GM19467 (cell line): Measurements from ENCODE around the gene GBP7.
"Not testable (repeated sequence)": the region's sequence is repeated elsewhere in the genome, so short reads cannot be mapped to it uniquely, and the experiment has no call there.

Source experiments
- ATAC-seq: cut with Tn5 transposase; IDR thresholded peaks from one replicate; pipeline ENCODE4 v1.9.1; 2021; ENCODE audit warnings: mild to moderate bottlenecking, moderate library complexity; ENCODE audit not compliant: unreplicated experiment

GBP7 gene, protein sequence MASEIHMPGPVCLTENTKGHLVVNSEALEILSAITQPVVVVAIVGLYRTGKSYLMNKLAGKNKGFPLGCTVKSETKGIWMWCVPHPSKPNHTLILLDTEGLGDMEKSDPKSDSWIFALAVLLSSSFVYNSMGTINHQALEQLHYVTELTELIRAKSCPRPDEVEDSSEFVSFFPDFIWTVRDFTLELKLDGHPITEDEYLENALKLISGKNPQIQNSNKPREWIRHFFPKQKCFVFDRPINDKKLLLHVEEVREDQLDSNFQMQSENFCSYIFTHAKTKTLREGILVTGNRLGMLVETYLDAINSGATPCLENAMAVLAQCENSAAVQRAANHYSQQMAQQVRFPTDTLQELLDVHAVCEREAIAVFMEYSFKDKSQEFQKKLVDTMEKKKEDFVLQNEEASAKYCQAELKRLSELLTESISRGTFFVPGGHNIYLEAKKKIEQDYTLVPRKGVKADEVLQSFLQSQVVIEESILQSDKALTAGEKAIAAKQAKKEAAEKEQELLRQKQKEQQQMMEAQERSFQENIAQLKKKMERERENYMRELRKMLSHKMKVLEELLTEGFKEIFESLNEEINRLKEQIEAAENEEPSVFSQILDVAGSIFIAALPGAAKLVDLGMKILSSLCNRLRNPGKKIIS

DNA sequence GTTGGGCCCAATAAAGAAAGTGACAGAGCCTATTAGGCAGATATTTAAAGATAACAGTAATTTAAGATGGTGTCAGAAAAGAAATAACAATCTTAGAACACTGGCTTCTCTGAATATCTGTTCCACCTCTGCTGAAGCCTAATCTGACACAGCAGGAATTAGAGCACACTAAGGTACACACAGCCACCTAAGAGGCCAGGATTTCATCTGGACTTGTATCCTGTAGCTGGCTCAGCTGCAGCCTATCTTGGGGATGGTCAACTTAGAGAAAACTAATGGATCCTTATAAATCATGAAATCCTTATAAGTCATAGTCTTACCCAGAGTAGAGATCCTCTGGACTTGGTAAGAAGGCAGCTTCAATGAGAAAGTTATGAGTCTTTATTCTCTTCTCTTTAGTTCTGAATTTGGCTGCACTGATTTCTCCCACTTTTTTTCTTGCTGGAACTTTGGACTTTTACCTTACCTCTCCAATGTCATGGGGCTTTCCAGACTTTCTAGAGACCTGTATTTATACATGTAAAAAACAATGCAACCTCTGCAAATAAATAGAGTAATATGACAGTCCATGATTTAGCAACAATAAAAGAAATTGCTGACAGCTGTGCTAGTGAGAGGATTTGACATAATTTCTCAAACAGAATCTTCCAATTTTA is at the start of gene GBP7:
GBP7 (minus strand) TSS at position 403 of the 656 bp plus-strand sequence. CDS start 4,068 bp downstream, outside the sequence.
- no peak for ATAC-seq

DNA sequence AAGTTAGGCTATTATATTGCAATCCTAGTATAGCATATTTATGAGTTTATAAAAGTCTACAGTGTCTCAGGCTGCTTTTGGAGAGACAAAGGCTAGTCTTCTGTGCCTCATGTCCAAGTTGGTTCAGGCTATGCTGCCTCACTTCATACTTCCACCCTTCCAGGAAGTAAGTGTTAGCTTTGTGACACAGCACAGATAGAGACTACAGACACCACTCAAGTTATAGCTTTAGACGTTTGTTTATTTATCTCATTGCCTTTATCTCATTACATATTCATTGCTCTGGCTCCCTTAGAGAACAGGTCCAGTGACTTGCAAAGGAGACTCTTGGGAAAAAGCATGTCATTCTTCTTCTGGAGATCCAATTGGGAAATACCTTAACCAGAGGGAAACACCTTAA is 45.5 kb upstream of the GBP7 start:
- no peak for ATAC-seq

DNA sequence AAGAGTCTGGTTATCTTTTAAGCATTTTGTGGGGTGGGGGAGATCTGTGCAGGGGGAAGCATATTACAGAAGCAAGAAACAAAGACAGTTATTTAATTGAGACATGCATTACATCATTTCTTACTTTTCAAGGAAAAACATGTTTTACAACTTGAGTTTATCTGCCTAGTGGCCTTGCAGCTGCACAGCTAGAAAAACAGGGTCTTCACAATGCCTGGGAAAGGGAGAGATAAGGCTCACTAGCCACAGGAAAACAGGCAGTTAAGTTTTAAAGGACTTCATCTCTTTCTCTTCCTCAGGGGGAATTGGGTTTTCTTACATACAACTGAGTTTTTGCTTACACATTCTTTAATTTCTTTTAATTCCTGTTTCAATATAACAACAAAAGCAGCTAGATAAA is 44.0 kb upstream of the GBP7 start:
- ATAC-seq: not testable (repeated sequence)

DNA sequence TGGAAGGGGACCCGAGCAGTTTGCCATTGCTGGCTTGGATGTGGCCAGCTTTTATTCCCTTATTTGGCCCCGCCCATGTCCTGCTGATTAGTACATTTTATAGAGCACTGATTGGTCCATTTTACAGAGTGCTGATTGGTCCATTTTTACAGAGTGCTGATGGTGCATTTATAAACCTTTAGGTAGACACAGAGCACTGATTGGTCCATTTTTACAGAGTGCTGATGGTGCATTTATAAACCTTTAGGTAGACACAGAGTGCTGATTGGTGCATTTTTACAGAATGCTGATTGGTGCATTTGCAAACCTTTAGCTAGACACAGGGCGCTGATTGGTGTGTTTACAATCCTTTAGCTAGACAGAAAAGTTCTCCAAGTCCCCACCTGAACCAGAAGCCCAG is 43.1 kb upstream of the GBP7 start:
- ATAC-seq: not testable (repeated sequence)

DNA sequence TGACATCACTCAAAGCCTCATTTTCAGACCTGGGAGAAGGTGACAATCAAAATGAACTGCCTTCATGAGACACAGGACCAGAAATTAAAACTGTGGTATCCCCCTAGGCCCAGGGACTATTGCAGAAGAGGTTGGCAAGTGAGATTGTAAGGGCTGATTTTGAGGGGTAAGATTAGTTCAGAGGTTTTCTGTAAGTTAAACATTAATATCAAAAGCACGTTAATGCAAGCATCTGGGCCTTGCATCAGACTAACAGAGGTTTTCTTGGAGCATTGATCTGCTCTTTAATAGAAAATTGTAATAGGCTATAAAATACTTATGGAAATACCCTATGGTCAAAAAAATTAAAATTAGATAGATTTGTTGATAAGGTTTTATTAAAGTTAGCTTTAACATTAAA is 37.5 kb upstream of the GBP7 start:
- ATAC-seq: no peak

DNA sequence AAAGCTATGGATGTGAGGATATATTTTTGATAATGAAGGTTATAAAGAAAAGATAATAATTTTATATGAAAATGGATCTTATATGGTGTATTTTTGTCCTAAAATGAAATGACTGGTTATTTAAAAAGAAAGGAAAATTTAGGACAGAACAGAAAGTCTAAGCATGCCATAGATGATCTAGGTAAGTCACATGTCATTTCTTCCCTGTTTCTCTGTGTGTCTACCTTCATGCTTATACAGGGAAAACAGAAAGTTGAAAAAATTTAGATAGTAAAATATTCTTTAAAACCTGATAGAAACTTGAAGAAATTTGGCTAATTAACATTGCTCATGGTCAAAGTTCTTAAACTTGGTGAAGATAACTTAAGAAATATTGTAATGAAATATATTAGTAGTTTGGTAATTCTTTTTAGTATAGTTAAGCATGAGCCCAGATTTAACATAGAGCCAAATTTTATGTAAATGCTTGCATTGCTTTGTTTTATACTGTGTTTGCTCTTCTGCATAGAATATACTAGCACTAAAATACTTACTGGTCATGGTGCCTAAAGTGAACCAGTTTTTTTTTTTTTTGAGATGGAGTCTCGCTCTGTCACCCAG is 35.3 kb upstream of the GBP7 start:
- no peak for ATAC-seq

DNA sequence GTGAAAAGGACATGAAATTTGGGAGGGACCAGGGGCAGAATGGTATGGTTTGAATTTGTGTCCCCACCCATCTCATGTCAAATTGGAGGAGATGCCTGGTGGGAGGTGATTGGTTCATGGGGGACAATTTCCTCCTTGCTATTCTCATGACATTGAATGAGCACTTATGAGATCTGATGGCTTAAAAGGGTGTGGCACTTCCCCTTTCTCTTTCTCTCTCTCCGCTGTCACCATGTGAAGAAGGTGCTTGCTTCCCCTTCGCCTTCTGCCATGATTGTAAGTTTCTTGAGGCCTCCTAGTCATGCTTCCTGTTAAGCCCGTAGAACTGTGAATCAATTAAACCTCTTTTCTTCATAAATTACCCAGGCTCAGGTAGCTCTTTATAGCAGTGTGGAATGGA is 30.6 kb upstream of the GBP7 start:
- ATAC-seq: no peak

DNA sequence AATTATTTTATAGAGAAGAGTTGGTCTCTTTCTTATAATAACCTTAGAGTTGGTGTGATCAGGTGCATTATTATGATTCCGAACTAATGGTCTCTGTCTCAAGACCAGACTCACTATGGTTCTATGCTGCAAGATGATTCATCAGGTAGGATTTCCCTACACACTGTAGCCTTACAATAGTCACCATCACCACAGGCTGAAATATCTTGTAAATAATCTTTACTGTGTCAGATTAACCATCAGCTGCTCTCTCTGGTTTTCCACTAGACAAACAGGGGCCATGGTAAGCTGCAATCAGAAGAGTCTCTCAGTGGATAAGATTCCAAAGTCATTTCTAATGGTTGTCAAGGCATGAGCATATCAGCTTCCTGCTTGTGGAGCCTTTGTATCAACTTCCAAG is 27.4 kb upstream of the GBP7 start:
- no peak for ATAC-seq

DNA sequence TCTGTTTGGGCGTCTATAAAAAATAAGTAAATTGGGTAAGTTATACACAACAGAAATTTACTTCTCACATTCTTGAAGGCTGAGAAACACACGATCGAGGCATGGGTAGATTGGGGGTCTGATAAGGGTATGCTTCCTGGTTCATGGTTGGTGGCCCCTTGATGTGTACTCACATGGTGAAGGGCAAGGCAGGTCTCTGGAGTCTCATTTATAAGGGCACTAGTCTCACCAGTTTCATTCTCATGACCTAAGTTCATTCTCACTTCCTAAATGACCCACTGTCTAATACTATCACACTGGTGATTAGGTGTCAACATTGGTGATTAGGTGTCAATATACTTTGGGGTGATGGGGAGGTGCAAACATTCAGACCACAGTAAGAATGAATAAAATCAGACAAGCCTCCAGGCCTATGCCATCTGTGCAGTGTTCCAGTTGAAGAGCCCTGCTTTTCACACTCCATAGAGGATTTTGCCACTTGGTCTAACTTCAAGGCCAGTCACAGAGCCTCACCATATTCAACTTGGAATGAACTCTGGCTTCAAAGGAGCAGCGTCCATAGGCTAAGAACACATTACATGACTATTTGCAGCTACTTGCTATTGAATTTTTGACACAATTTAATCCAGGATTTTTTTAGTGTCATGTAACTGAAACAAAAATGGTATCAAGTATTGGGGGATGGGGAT is 25.4 kb upstream of the GBP7 start:
- ATAC-seq: peak; percentile 64

DNA sequence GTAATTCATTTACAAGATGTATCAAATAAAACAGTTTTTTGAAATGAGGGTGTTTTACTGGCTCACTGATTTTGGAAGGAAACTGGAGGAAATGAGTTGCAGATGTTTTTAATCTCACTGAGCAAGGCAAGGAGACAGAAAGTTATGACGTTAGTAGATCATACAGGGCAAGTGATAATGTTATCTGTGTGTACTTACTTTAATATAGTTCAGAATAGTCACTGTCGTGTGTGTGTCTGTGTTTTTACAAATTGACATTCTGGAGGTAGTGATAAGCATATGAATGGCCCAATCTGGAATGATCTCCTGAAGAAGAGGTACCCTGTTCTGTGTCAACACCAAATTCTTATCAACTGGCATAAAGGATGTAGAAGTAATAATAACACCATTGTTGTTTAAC is 24.9 kb upstream of the GBP7 start:
- no peak for ATAC-seq

DNA sequence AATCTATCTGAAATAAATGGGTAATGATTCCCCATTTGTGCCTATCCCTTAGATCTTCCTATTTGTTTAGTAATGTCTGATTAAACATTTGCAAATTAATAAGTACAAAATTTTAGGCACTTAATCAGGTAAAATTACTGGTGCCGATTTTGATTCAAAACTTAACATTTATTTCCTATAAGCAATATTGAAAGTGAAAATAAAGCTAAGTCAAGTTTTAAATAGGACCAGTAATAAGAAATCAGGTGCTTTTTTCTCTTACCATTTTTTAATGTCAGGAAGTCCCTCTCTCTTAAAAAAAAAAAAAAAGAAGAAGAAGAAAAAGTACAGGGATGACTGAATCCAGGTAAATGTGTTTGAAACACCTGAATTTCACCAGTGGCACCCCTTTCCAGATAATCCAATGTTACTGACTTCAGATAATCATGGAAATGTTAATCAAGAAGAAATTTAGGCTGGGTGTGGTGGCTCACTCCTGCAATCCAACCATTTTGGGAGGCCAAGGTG is 23.8 kb upstream of the GBP7 start:
- no peak for ATAC-seq

DNA sequence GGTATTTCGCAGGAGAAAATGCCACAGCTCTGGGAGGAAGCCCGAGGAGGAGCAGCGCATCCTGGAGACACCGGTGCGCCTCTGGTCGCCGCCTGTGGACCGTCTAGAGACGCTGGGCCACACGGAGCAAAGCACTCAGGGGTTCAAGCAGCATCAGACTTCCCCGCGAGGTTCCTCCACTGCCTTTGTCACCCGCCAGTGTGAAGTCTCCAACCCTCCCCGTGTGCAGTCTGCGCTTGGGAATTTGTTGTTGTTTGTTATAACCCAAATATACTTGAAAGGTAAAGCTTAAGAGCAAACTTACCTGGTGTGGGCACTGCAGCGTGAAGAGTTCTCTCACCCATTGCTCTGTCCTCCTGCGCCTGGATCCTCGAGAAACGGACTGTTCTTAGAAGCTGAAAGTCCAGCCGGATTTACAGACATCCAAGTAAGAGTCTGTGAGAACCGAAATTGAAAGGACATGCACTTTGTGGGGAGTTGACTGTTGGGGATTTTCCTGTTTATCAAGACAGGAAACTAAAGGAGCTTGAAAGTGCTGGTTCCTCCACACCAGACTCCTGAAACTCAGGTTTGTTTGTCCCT is 22.8 kb upstream of the GBP7 start, which contains the start of gene GBP4:
GBP4 (minus strand) TSS at position 452 of the 582 bp plus-strand sequence; CDS start at position 344, 108 bp downstream.
- ATAC-seq: peak; percentile 46

DNA sequence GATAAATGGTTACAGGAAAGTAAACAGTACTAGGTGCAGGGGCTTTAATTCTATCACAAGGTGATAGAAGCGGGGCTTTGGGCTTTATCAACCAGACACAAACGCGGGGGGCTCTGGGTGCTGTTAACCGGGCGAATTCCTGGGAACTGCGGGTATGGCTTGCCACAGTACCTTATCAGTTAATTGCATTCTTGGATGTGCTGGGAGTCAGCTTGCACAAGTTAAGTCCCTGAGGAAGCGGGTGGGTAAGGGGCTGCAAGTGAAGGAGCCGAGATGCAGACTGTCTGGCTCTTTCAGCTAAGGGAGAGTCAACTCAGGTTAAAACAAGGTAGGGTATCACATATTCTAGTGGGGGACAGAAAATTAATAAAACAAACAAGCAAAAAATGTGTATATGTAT is 22.3 kb upstream of the GBP7 start:
- no peak for ATAC-seq

DNA sequence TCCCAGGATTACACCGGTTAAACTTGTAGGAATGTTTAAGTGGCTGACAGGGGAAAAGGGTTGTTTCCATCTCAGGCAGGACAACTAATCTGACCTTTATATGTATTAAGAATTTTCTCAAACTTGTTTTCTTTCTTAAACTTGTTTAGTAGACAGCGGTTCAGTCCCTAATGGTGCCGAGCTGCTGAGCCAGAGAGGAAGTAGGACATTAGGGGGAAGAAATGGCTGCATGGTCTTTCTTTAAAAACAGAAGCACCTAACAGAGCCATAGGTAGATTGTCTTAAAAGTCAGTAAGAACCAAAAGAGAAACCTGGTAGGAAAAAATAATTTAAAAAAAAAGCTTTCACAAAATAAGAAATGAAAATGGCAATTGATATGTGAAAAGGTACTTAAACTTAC is 19.7 kb upstream of the GBP7 start:
- no peak for ATAC-seq

DNA sequence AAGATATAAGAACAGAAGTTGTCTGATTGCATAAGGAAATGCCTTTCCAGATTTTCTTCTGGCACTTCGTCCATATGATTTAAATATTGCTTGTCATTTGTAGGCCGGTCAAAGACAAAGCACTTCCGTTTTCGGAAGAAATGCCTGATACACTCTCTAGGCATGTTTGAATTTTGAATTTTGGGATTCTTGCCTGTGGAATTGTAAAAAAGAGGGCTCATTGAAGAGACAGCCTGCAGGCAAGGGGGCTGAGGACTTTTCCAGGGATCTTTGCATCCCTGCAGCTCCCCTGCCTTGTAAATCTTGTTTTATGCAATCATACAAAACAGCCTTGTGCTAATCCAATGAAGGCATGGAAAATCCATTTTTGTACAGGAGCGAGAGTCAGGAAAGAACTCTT is 15.5 kb upstream of the GBP7 start:
- ATAC-seq: no peak

DNA sequence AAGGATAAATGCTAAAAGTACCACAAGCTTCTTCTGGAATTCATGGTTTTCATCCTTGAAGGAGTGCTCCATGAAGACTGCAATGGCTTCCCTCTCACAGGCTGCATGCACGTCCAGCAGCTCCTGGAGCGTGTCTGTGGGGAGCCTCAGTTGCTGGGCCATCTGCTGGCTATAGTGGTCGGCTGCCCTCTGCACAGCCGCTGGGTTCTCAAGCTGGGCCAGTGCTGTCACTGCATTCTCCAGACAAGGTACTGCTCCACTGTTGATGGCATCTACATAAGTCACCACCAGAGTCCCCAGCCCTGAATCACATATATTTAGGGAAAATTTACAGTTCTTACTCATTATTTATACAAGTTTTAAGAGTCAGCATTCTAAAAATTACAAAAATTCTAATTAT is 14.2 kb upstream of the GBP7 start:
- ATAC-seq: no peak

DNA sequence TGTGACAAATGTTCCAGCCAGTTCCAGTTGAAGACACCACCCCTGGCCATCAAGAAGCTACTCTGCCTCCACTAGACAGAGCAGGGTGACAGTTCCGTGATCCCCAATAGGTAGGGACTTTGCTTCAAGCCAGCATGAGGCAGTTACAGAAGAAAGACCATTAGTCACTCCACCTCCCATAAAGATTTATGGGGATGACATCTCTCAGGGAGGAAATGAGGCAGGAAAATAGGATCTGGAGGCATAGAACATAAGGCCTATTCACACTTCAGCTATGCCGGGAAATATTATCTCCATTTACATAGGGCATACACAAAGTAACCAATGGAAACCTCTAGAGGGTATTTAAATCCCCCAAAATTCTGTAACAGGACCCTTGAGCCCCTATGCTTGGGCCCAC is 3.5 kb upstream of the GBP7 start:
- no peak for ATAC-seq

DNA sequence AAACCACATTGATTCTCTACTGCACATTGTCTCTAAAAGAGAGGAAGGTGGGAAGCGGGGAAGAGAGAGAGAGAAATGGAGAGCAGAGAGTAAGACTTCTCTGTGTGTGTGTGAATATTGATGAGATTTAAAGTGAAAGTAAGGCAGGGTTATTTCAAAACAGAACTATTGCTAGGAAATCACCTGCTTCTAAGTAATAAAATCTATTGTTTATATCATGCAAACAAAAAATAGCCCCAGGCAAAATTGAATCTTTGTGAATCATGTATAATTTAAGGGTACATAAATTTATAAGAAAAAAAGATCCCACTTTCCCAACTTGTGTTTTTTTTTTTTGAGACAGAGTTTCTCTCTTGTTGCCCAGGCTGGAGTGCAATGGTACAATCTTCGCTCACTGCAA is 1.2 kb upstream of the GBP7 start:
- no peak for ATAC-seq

DNA sequence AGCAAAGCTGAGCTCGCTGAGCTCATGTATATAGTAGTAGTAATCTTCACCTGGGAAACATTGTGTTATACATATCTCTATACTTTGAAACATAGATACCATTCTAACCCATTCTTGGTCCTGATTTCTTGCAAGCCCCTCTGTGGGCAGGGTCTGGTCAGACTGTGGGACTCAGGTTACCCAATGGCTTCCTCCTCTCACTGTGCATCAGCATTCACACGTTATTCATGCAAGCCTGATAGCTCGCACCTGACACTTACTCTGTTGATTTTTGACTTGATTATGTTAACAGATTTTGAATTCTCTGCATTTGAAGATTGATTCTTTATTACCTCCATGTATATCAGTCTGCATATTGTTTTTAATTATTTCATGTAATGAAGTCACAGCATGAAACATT is 1.3 kb downstream of the GBP7 start:
- ATAC-seq: no peak

DNA sequence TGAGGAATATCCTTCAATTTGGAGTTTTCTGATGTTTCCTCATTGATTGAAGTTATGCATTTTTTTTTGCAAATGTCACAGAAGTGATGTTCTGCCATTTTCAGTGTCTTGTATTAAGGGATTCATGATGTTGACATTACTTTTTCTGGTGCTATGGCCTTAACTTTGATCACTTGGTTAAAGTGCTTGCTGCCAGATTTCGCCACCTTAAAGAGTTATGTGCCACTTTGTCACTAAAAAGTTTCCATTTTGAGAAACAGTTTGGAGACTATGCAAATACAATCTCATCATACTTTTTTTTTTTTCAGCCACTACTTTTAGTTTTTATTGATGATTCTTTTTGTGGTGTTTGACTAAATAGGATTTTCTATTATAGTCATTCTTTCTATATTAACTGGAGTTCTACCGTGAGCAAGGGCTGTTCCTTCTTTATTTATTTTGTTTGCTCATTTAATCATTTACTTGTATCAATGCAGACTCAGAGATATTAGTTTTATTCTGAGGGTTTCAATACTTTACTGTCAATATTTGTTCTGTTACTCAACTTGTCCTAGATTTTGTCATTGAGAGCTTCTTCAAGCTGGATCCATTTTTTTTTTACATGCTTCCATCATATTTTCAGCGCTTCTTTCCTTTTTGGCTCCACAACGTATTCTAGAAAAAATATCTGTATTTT is 3.2 kb downstream of the GBP7 start:
- no peak for ATAC-seq
